IPS-11a (cell line): ENCODE results near the gene GPR137.
A peak's percentile ranks its signal among the peaks of the same experiment; 100 is the strongest.

Experiments
- H3K4me3 ChIP-seq: one replicate; pipeline ENCODE4 v1.5.1; 2013; ENCODE audit warnings: low read depth, low read length, control low read depth

The GPR137 gene, protein sequence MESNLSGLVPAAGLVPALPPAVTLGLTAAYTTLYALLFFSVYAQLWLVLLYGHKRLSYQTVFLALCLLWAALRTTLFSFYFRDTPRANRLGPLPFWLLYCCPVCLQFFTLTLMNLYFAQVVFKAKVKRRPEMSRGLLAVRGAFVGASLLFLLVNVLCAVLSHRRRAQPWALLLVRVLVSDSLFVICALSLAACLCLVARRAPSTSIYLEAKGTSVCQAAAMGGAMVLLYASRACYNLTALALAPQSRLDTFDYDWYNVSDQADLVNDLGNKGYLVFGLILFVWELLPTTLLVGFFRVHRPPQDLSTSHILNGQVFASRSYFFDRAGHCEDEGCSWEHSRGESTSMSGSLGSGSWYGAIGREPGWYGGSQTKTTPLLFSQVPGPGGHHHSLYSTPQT

DNA sequence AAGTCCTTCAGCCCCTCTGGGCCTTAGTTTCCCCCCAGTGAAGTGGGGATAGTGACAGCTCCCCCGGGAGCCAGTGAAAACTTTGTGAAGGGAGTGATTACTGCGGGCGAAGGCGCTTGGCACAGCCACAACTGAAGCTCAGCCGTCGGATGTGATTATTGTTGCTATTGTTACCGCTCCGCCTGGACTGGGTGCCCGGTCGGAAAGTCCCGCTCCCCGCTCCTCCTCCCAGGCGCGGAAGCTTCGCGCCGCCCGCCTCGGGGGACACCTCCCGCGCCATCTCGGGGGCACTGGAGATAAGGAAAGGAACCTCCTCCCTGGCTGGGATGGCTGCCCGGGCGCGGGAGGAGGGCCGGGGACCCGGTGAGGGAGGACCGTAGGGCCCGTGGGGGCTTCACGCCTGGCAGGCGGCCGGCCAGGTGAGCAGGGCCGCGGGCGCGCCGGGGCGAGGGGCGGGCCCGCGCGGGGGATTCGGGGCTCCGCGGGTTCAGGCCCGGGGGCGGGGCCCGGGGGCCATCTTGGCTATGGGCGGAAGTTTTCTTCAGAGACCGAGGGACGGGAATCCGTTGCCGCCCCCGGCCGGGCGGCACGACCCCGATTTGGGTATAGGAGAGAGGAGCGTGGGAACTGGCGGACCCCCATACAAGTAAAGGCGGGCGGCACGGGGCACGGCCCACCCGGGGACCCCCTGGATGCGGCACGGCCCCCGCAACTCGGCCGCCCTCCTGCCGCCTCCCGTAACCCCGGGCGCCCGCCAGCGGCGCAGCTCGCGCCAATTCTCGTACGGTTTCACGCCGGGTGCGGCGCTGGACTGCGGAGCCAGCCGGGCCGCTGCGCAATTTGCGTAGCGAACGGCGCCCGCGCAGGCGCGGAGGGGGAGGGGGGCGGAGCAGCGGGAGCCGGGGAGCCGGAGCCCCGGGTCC, at the start of gene GPR137:
GPR137 (plus strand) TSS at position 887 of the 923 bp plus-strand sequence. CDS start 677 bp downstream, outside the sequence.
- peak within 1 kb of the TSS; percentile 81 for H3K4me3 ChIP-seq

DNA sequence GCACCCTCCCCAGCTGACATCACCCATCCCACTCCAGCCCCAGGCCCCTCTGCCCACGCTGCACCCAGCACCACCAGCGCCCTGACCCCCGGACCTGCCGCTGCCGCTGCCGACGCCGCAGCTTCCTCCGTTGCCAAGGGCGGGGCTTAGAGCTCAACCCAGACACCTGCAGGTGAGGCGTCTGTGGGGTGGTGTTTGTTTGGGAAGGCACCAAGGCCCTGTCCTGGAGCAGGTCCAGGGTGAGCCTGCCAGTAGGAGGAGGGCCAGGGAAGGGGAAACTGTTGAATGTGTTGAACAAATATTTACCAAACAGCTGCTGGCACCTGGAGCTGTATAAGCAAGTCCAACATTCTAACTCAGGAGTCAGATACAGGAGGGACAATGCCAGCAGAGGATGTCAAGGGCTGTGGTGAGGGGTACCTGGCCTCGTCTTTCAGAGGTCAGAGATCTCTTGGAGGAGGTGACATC, 48.1 kb upstream of the GPR137 start:
- H3K4me3 ChIP-seq: no peak overlapping the region

DNA sequence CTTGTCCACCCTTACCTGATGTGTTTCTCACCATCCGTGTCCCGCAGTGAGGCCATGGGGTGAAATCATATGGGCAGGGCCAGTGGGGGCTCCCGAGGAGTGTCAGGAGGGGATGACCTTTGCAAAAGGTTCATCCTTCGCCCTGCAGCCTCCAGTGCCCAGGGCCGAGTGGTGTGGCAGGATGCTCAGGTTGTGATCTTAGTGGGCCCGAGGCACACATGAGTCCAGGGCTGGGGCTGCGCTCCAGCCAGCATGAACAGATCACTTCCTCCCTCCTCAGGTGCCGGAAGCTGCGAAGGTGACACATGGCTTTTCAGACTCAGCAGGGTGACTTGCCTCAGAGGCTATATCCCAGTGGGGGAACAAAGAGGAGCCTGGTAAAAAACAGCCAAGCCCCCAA, 47.6 kb upstream of the GPR137 start:
- no peak overlapping the region for H3K4me3 ChIP-seq

DNA sequence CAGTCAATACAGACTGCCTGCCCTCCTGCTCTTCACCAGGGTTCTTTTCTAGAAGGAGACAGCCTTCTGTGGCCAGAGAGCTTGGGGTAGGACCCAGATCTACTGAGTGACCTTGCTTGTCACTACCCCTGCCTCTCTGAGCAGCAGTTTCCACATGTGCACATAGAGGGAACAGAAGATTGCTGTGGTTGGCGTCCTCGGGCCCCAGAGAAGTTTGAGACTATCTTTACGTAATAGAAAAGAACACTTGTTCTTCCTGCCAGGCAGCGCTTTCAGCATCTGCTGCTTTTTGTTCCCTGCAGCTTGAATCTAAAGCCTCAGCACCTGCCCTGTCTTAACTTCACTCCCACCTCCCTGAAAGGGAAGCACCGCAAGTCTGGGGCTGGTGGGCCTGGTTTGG, 46.6 kb upstream of the GPR137 start:
- H3K4me3 ChIP-seq: no peak overlapping the region

DNA sequence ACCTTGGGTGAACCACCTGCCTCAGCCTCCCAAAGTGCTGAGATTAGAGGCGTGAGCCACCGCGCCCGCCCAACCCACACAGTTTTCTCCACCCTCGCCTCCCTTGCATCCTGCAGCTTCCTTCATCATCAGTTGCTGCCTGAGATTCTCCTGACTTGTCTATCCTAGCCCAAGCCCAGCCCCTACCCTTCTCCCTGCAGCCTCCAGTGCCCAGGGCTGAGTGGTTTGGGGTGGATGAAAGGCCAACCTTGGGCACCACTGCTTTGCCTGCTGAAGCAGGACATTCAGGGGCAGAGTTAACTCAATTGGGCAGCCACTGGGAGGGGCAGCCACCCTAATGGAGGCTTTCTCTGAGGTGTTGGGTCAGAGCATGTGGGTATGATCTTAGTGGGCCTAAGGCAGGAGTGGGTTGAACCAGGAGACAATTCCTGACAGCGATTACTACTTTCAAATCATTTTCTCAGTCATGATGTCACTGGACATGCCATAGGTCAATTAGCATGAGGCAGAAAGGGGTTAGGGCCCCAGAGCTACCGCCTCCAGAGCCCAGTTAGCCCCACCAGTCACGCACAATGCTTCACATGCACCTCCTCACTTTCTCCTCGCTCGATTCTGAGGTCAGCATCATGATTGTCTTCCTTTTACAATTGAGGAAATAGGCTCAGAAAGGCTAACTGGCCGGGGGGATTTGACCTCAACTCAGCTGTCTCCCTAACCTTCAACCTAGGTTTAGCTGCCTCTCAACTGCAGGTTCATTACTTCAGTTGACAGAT, 45.8 kb upstream of the GPR137 start:
- peak overlapping the region; percentile 82 for H3K4me3 ChIP-seq

DNA sequence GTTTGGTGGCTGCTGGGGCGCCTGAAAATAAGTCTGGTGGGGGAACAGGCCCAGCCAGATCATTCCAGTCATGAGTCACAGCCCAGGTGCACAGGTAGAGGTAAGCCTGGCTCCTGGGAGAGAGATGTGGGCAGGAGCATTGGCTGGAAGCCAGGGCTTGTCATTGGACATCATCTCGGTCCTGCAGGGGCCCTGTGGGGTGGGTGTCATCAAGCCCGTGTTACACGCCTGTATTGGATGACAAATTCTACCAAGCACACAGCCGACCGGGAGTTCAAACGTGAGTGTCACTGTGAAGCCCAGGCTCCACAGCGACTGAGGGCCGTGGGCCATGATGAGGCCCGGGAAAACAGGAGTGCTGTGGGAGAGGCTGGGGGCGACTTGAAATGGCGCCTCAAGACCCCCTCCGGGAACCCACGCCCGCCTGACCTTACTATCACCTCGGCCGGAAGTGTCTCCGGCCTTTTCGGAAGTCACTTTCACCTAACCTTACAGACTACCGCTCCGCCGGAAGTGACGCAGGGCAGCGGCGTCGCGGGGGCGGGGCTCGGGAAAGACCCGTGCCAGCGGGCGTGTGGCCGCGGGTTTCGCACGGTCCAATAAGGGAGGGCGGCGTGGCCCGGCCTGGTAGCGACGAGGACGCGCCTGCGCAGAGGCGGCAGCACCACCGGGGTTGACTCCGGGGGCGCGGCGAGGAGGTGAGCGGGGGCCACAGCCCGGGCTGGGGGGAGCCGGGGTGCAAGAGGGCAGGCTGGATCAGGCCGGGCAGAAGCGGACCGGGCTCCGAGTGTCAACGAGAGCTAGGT, 45.0 kb upstream of the GPR137 start, which contains the start of gene FKBP2:
FKBP2 (plus strand) TSS at position 661 of the 806 bp plus-strand sequence. CDS start 1,293 bp downstream, outside the sequence.
- H3K4me3 ChIP-seq: peak within 1 kb of the TSS; percentile 82

DNA sequence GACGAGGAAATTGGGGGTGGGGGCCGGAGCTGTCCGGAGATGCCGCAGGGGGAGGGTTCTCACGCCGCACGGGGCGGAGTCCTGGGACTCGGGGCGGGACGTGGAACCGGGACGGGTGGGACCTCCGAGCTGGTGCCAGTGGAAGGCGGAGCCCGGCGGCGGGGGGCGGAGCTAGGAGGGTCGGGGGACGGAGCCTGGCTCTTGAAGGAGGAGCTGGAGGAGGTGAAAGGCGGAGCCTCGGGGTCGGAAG, 44.5 kb upstream of the GPR137 start:
- H3K4me3 ChIP-seq: peak overlapping the region; percentile 82

DNA sequence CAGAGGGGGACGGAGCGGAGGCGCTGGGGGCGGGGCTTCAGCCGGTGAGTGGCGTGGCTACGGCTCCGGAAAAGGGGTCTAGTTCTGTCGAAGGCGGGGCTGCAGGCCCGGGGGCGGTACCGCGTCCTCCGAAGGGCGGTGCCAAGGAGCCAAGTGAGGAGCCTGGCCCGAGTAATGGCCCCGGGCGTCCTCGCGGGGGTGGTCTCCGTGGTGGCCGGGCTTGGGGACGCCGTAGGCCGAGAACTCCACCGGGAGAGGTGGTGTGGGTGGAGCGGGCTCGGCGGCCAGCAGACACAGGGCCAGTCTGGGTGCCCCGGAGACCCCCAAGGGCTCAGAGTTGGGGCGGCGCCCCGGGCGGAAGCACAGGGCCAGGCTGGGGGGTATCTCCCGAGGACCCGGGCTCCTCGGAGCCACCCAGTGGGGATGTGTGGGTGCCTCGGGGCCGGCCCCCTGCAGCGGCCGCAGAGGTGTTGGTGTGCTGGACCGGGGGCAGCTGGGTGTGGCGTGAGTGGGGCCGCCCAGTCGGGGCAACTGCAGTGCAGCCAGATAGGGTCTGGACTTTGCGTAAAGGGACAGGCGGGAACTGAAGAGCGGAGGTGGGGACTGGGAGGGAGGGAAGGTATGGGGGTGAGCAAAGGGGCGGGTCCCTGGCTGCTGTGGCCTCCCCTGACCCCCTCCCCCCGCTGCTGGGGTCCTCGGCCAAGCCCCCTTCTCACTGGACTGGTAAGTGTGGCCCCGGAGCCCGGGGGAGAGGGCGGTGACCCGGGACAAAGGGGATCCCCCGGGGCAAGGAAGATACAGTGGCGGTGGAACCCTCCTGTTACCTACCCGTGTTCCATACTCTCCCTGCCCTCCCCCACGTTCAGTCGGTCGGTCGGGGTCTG, 43.9 kb upstream of the GPR137 start:
- H3K4me3 ChIP-seq: peak overlapping the region; percentile 82

DNA sequence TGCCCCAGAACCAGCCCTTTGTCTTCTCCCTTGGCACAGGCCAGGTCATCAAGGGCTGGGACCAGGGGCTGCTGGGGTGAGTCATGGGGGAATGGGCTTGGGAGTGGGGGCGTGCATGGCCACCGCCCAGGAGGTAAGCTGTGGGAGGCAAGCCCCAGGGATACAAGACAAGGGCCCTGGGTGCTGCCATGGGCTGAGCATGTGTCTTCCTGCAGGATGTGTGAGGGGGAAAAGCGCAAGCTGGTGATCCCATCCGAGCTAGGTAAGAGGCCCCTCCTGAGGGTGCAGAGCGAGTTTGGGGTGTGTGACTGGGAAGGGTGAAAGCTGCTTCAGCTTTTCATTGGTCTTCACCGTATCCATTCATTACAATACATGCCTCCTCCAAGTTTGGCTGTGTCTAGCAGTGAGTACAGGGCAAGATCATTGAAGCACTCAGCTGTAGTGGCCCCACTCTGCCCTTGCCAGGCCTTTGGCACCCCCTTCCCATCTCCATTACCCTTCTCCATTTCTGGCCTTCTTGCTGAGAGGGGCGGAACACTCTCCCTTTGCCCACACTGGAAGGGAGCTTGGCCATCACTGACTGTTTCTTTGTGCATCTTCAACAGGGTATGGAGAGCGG, 42.3 kb upstream of the GPR137 start:
- no peak overlapping the region for H3K4me3 ChIP-seq

DNA sequence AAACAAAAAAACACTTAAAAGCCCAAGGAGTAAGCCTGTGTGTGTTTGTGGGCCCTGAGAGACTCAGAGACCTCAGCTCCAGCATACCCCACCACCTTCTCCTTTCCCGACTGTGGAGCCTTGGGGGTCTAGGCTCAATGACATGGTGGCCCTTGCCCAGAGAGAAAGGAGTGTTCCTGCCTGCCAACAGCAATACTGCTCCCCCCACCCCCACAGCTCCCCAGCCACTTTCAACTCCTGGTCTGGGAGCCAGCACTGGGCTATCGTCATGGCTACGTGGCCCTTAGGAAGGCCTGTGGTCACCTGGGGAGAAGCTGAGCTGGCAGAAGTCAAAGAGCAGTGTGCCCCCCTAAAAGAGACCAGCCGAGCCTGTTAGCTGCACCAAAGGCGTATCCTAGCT, 41.5 kb upstream of the GPR137 start:
- no peak overlapping the region for H3K4me3 ChIP-seq

DNA sequence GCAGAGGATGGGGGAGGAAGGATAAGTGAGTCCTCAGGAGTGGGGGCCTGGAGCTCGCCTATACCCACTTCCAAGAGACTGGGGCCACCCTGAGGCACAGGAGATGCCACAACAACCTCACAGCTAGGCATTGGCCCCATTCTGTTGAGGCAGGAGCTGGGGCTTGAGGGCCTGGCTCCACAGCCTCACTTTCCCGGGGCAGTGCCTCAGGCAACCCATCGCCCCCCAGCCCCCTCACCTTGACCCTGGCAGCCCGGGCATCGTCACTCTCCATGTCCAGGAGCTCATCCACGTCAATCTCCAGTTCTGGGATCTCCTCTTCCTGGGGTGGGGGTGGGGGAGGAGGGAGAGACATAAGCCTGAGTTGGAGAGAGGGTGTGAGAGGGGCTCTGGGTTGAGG, 40.7 kb upstream of the GPR137 start:
- H3K4me3 ChIP-seq: no peak overlapping the region

DNA sequence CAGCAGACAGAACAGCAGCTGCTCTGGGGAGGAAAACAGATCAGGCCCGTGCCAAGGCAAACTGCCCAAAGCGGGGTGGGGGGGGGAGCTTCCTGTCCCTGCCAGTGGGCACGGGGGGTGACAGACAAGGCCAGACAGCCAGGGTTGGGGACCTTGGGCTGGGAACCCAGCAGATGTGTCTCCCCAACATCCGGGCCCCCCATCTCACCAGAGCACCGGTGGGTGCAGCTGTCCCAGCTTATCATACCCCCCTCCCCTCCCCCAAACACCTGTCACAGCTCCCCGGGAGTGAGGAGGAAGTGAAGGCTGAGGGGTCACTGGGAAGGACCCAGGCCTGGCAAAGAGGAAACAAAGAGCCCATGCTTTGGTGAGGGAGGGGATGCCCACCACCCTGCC, 40.2 kb upstream of the GPR137 start:
- H3K4me3 ChIP-seq: peak overlapping the region; percentile 97

DNA sequence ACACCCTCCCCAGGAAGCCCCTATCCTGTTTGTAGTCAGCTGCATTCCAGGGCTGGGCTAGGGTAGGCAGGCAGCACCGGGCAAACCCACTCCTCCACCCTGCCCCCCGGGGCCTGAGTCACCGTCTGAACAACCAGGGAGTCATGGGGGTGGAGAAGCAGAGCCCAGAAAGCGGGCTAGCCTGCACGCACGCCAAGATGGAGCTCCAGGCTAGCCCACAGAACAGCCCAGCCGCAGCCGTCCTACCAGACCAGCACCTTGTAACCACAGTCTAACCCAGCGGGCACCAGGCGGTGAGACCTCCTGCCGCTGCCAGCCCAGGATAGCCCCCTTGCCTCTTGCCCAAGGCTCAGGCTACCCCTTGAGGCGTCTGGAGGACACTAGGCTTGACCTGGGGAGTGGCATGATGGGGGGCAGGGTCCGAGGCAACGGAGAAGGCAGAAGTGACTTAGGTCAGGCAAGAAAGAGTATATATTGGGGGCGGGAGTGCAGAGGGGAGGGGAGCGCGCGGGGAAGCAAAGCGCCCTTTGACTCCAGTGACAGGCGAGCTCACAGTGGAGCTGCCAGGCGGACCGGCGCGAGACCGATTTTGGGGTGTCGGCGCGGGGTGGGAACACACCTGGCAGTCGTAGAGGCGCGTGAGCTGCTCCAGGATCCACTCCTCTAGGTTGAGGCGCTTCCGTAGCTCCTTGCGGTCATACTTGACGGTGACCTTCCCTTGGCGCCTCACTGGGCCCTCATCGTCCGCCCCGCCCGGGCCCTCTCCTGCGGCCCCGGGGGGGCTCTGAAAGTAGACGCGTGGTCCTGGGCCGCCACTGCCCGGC, 39.6 kb upstream of the GPR137 start:
- H3K4me3 ChIP-seq: peak overlapping the region; percentile 97

DNA sequence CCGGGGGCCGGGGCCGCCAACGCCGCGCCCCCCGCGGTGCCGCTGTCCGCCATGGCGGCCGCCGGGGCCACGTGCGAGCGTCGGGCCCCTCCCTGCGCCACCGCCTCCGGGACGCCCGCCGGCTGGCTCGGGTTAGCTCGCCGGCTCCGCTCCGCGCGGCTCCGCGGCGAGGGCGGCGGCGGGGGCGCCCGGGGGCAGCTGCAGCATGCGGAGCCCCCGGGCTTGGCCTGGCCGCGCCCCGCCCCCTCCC, 39.1 kb upstream of the GPR137 start:
- peak overlapping the region; percentile 97 for H3K4me3 ChIP-seq

DNA sequence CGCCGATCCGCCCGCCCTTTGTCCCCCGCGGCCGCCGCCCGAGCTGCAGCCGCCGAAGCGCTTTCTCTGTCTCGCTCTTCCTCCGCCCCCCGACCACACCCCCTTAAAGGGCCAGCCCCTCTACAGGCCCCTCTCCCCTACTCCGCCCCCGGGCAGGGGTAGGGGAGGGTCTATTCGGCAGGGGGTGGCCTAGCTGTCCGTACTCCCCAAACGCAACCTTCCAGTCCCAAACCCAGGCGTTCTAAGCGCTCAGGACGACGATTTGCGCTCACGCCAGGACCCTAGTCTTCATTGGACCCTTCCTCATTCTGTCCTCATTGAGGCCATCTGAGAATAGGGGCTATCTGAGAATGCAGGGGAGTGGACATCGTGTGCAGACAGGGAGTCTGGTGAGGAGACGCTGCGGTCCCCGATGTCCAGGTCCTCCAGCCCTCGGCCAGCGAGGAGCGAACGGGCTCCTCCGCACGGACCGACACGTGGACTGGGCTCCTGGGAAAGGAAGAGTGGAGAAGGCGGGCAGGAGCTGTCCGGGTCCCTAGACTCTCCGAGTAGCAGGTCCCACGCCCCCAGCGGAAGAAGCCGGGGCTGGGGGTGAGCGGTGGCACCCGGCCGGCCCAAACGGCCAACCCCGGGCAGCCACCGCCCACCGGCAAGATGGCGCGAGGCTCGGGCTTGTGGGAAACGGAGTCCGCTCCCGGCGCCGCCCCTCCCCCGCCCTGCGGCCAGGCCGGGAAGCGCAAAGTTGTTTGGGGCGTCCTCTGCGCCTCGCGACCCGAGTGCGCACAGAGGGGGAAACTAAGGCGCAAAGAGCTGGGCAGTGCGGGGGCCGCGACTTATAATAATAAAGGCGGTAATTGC, 38.5 kb upstream of the GPR137 start, which contains the start of gene PPP1R14B:
PPP1R14B (minus strand) TSS at position 73 of the 858 bp plus-strand sequence. CDS start 270 bp downstream, outside the sequence.
- H3K4me3 ChIP-seq: peak within 1 kb of the TSS; percentile 97

DNA sequence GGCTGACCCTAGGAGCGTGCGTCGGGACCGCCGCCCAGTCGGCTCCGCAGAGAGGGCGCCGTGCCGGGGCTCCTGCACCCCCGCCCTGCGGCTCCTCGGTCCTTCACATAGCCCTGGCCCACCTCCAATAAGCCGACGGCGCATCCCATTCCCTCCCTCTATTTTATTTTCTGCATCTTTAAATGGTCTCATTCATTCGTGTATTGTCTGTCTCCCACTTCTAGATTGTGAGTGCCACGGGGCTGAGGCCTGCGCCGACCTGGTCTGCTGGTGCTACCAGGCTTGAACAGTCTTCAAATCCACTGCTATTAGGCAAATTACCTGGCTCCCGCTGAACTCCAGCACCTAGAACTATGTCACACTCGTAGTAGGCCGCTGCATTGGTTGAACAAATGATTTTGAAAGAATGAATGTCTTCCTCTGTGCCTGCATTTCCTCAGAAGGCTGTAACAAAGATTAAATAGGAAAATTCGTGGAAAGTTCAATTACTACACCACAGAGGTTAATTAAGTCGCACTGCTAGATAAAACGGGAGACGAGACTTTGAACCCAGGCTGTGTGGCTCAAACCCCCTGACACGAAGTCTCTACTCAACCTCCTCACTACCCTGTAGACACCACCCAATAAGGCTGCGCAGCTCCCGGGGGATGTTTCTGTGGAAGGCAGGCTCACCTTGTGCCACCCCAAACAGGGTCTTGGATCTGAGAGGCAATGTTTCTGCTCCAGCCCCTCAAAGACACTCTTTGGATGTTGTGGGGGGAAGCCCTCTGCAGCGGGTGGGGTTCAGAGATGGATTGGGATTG, 37.7 kb upstream of the GPR137 start:
- peak overlapping the region; percentile 53 for H3K4me3 ChIP-seq
